MCF 10A (cell line): ENCODE results near the gene CRYBG1. TPM values are rescaled to one million over a fixed set of nuclear protein-coding genes. Genes with fewer than 3 reads are reported as not detected.

ENCODE experiments used
- BruUV-seq: library from RNA; stranded (reverse); fragments of 400-500 nt; replicated peaks from 2 replicates; lab custom pipeline; 2021; lab: Mats Ljungman, UMichigan
- CTCF ChIA-PET: fragments of 300-600 bp; sonication (Branson Sonifier 250); formaldehyde crosslinking; extraction: SDS; loops from one replicate; lab custom pipeline; 2021; ENCODE audit warnings: antibody characterized with exemption, inconsistent platforms; lab: Yijun Ruan, JAX
- POLR2A ChIA-PET: fragments of 300-600, 350-650 bp; sonication (Branson Sonifier 250); formaldehyde crosslinking; extraction: SDS; loops from one replicate; lab custom pipeline; 2020; ENCODE audit warnings: antibody characterized with exemption, inconsistent platforms; lab: Yijun Ruan, JAX
- DNase-seq: peaks from one replicate; pipeline ENCODE4 v3.0.0-alpha.2; 2018; ENCODE audit not compliant: unreplicated experiment
- H3K27ac Mint-ChIP-seq: one replicate; pipeline ENCODE4 v1.8.0; 2022; ENCODE audit warnings: mild to moderate bottlenecking, low read depth, mixed read lengths; ENCODE audit not compliant: unreplicated experiment
- H3K27me3 Mint-ChIP-seq: one replicate; pipeline ENCODE4 v1.8.0; 2022; ENCODE audit warnings: mixed read lengths; ENCODE audit not compliant: insufficient read depth, unreplicated experiment
- H3K36me3 Mint-ChIP-seq: one replicate; pipeline ENCODE4 v1.8.0; 2022; ENCODE audit warnings: mild to moderate bottlenecking, moderate library complexity, mixed read lengths; ENCODE audit not compliant: insufficient read depth, unreplicated experiment
- H3K4me1 Mint-ChIP-seq: one replicate; pipeline ENCODE4 v1.8.0; 2022; ENCODE audit warnings: mixed read lengths; ENCODE audit not compliant: insufficient read depth, unreplicated experiment
- H3K4me3 Mint-ChIP-seq: one replicate; pipeline ENCODE4 v1.8.0; 2022; ENCODE audit warnings: mild to moderate bottlenecking, moderate library complexity, mixed read lengths; ENCODE audit not compliant: unreplicated experiment
- H3K9me3 Mint-ChIP-seq: one replicate; pipeline ENCODE4 v1.8.0; 2022; ENCODE audit warnings: mixed read lengths; ENCODE audit not compliant: unreplicated experiment
- CTCF ChIP-seq: fragments of 200-600 bp; IDR thresholded peaks from one replicate; pipeline ENCODE4 v1.8.0; 2022; ENCODE audit warnings: antibody characterized with exemption, mild to moderate bottlenecking; ENCODE audit not compliant: unreplicated experiment
- intact Hi-C: fragments of 100-400 bp; cut with micrococcal nuclease; formaldehyde crosslinking; loops from 2 replicates; pipeline ENCODE4 v1.14.1; 2022
- total RNA-seq: library from RNA; stranded (reverse); gene quantifications from 2 replicates; pipeline ENCODE4 v1.2.3, GENCODE V29; 2022

CRYBG1 gene
- total RNA-seq, 1 experiment from 2014 or later: 45.3 TPM

GRCh38 chr6:106318851-106319250 lies 41.7 kb upstream of the CRYBG1 start:
- DNase-seq: no peak
- peaks cover 19% of the 10 kb centered on the region for H3K36me3 Mint-ChIP-seq
- H3K27me3 Mint-ChIP-seq: no peaks in the 10 kb centered on the region
- no peak overlapping the region for H3K27ac Mint-ChIP-seq
- peaks cover 51% of the 10 kb centered on the region for H3K4me1 Mint-ChIP-seq
- peaks cover 10% of the 10 kb centered on the region for H3K9me3 Mint-ChIP-seq
- intact Hi-C loops: no loop called here
- no TSS peak for BruUV-seq
- CTCF ChIA-PET: interaction anchor here (0.7 kb wide), 1 partner anchor 892 kb away, joined by 3 read pairs; no protein-coding TSS in a partner anchor
- POLR2A ChIA-PET: interaction anchor here (0.5 to 0.7 kb wide), 3 partner anchors 326 to 1110 kb away, joined by 3 read pairs; no protein-coding TSS in a partner anchor
- no peak for TF ChIP-seq CTCF
- no peak overlapping the region for H3K4me3 Mint-ChIP-seq

GRCh38 chr6:106321940-106322339 lies 38.6 kb upstream of the CRYBG1 start:
- BruUV-seq: no TSS peak
- no peak overlapping the region for H3K27ac Mint-ChIP-seq
- no peak for TF ChIP-seq CTCF
- peaks cover 12% of the 10 kb centered on the region for H3K36me3 Mint-ChIP-seq
- ChIA-PET CTCF (interaction anchor here (0.6 to 1.2 kb wide), 3 partner anchors 13 to 588 kb away, joined by 3 to 4 read pairs (median 3); no protein-coding TSS in a partner anchor), POLR2A (interaction anchor here (0.6 kb wide), 1 partner anchor 232 kb away, joined by 3 read pairs; no protein-coding TSS in a partner anchor)
- H3K9me3 Mint-ChIP-seq: peaks cover 10% of the 10 kb centered on the region
- H3K27me3 Mint-ChIP-seq: no peaks in the 10 kb centered on the region
- peaks cover 42% of the 10 kb centered on the region for H3K4me1 Mint-ChIP-seq
- DNase-seq: no peak
- intact Hi-C loops: no loop called here
- no peak overlapping the region for H3K4me3 Mint-ChIP-seq

- H3K27me3 Mint-ChIP-seq: no peaks in the 10 kb centered on the region
- peaks cover 10% of the 10 kb centered on the region for H3K9me3 Mint-ChIP-seq
- intact Hi-C loops: no loop called here
- DNase-seq: peak; percentile 22
- TF ChIP-seq CTCF: no peak
- ChIA-PET POLR2A (interaction anchor here (0.6 to 3.2 kb wide), 24 partner anchors 9 to 951 kb away, joined by 3 to 30 read pairs (median 4); no protein-coding TSS in a partner anchor), CTCF (interaction anchor here (1.2 to 5.4 kb wide), 3 partner anchors 11 to 239 kb away, joined by 5 to 24 read pairs (median 6); no protein-coding TSS in a partner anchor)
- peaks cover 38% of the 10 kb centered on the region for H3K4me1 Mint-ChIP-seq
- H3K27ac Mint-ChIP-seq: peak overlapping the region; percentile 99
- H3K36me3 Mint-ChIP-seq: peaks cover 12% of the 10 kb centered on the region
- TSS peak; percentile 66 for BruUV-seq
- H3K4me3 Mint-ChIP-seq: peak overlapping the region; percentile 99
Measured at GRCh38 chr6:106324726-106325335, 35.7 kb upstream of the CRYBG1 start.
